A549 treated with dexamethasone at 1 μM for 4 hours (cell line): ENCODE results near the gene MRNIP. TPM values are rescaled to one million over a fixed set of nuclear protein-coding genes. Genes with fewer than 3 reads are reported as not detected.

Experiments used
- total RNA-seq: library from RNA; stranded (reverse); fragments of 200-300 nt; extraction: Qiagen RNA extraction; gene quantifications from 5 replicates; pipeline ENCODE4 v1.2.3, GENCODE V29; 2022

The MRNIP gene, protein sequence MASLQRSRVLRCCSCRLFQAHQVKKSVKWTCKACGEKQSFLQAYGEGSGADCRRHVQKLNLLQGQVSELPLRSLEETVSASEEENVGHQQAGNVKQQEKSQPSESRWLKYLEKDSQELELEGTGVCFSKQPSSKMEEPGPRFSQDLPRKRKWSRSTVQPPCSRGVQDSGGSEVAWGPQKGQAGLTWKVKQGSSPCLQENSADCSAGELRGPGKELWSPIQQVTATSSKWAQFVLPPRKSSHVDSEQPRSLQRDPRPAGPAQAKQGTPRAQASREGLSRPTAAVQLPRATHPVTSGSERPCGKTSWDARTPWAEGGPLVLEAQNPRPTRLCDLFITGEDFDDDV
- total RNA-seq = 13.8 to 22.5 TPM (median 18.9 TPM) in 5 replicates

DNA sequence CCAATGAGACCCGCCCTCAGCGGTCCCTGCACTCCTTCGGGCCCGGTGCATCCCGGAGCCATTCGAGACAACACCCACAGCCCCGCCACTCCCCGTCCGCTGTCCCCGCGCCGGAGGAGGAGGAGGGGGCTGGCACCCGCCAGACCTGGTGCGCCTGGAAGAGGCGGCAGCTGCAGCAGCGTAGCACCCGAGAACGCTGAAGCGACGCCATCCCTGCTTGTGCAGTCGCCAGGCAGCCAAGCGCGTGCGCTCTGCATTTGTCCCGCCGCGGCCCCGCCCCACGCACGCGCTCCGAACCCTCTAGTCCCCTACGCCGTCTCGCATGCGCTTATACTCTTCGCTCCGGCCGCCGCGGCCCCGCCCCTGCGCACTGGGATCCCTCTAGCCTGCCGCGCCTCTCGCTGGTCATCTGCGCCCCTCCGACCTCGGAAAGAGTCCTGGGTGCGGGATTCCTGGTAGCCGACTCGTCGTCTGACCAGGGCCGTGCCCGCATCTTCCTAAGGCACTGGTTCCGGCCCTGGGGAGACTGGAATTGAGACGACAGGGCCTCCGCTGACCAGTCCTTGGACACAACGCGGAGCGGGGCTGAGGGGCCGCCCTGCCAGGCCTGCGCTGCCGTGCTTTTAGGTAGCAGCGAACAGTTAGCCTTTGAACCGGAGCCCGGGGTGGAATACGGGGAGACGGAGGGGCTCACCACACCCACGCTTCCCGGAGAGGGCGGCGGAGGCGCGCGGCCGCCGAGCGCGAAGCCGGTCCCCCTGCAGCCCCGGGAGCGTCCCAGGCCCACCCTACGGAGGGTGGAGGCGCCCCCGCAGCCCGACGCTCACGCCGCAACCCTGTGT is at the start of gene MRNIP:
MRNIP (minus strand) TSS at position 232 of the 842 bp plus-strand sequence; CDS start at position 211, 21 bp downstream.

DNA sequence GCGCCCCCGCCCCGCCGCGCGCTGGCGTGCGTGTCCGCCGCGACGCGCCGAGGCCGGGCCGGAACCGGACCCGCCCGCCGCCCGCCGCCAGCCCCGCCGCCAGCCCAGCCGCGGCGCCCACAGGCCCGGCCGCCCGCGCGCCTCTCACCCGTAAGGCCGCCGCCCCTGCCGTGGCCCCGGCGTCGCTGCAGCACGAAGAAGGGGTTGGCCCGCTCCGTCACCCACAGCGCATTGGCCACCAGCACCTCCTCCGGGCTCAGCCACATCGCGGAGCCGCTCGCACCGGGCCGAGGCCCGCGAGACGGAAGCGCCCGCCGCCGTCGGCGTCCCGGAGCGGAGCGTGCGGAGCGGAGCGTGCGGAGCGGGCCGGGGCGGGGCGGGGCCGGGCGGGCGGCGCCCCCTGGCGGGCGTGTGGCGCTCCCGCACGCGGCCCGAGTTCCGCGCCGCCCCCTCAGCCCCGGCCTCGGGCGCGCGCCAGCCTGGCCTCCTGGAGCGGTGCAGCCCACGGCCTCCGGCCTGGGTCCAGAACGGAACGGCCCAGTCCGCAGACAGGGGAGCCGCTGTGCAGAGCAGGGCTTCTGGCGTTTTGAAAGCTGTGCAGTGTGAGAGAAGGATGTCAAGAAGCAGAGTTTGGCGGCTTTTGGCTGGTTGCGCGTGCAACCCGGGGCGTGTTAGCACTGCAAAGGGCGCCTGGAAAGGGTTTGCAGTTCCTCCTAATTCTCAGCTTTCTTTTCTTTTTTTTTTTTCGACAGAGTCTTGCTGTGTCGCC is 49.1 kb upstream of the MRNIP start, which contains the start of gene TBC1D9B:
TBC1D9B (minus strand) TSS at position 342 of the 769 bp plus-strand sequence; CDS start at position 266, 76 bp downstream.

DNA sequence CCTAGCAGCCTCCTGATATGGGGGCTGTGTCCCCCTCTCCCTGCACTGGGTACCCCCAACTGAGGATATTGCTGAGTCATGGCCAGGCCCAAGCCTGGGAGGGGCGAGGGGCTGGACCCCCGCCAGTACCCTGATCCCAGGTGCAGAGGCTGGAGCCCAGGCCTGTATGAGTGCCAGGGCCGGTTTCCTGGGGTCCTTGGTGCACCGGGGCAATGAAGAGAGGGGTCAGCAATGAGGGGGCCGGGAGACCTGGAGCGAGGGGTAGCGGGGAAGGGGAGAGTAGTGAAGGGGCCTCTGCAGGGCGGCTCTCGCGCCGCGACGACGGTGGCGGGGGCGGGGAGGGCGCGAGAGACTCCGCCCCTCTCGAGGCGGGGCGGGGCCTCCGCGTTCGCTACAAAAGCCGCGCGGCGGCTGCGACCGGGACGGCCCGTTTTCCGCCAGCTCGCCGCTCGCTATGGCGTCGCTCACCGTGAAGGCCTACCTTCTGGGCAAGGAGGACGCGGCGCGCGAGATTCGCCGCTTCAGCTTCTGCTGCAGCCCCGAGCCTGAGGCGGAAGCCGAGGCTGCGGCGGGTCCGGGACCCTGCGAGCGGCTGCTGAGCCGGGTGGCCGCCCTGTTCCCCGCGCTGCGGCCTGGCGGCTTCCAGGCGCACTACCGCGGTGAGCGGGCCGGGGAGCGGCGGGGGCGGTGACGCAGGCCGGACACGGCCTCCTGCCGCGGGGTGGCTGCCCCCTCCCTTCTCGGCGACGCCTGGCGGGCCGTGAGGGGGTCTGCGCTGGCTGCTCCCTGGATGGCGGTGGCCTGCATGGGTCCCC is 37.9 kb downstream of the MRNIP start, which contains the start of gene SQSTM1:
SQSTM1 (plus strand) TSS at position 423 of the 815 bp plus-strand sequence; CDS start at position 455, 32 bp downstream.

DNA sequence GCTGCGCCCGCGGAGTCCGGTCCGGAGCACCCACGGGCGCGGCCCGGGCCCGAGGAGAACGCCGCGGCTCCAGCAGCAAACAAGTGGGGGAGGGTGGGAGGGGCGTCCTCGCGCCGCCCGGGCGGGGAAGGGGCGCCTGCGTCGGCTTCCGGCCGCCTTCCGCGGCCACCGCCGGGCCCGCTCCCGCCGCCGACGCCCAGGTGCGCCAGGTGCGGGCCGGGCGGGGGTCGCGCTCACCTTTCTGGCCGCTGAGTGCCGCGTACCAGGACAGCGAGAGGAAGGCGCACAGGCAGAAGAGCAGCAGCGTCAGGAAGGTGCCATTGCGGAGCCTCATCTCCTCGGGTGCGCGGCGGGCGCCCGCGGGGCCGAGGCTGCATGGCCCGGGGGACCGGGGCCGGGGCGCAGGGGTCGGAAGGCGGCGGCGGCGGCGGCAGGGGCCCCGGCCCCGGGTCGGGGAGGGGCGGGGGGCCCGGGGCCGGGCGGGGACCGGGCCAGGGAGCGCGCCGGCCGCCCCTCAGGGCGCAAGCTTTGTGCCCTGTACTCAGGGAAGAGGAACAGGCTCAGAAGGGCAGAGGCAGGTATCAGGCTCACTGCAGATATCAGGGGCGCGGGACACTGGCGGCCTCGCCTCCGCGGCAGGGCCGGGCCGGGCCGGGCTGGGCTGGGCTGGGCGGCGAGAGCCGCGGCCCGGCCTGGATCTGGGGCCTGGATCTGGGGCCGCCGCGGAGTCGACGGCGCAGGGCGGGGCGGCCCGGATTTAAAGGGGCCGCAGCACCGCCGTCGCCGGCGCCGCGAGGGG is 52.2 kb downstream of the MRNIP start, which contains the start of gene MGAT4B:
MGAT4B (minus strand) TSS at position 617 of the 799 bp plus-strand sequence; CDS start at position 334, 283 bp downstream.

DNA sequence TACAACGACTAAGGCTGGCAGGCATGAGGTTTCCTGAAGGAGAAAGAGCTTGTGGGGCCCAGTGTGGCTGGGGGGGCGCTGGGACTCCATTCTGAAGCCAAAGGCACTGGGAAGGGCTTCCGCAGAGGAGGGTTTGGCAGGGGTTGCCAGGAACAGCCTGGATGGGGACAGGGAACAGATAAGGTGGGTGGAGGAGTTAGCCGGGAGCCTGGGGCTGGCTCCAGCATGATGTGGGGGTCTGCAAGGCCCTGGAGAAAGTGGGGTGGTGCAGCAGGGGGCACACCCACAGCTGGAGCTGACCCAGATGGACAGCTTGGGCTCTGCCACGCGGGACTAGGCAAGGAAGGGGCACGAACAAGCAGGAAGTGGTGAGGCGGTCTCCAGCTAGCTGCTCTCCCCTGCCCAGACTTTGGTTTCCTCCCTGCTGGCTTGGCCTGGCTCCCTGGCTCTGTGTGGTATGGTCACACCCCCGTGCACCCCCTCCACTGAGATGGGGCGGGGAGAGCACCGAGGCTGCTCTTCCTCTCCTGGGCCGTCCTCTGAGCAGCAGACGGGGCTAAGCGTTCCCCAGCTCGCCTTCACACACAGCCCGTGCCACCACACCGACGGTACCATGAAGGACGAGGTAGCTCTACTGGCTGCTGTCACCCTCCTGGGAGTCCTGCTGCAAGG is 65.0 kb downstream of the MRNIP start, which contains the start of gene LTC4S:
LTC4S (plus strand) TSS at position 519 of the 672 bp plus-strand sequence; CDS start at position 614, 95 bp downstream.

Other genes starting within 250 kb of the MRNIP start
- gene HNRNPH1, start 235.1 kb downstream of the MRNIP start, total RNA-seq = 468 to 530 TPM (median 521 TPM) in 5 replicates
- not detected in 5 replicates for gene CBY3, start 177.8 kb downstream of the MRNIP start, total RNA-seq
- gene CANX, start 159.8 kb downstream of the MRNIP start, total RNA-seq = 343 to 510 TPM (median 446 TPM) in 5 replicates
- 14.3 to 20.3 TPM (median 19.5 TPM) in 5 replicates for gene MAML1, start 126.0 kb downstream of the MRNIP start, total RNA-seq
- gene LTC4S, start 64.8 kb downstream of the MRNIP start, total RNA-seq = 0.18 to 0.27 TPM (median 0.21 TPM) in 4 of 5 replicates, not detected in the other
- 170 to 190 TPM (median 176 TPM) in 5 replicates for gene MGAT4B, start 52.0 kb downstream of the MRNIP start, total RNA-seq
- 684 to 1,014 TPM (median 753 TPM) in 5 replicates for gene SQSTM1, start 37.9 kb downstream of the MRNIP start, total RNA-seq
- gene TBC1D9B, start 49.1 kb upstream of the MRNIP start, total RNA-seq = 48.7 to 76.3 TPM (median 66.5 TPM) in 5 replicates
- 35.9 to 44.9 TPM (median 42.7 TPM) in 5 replicates for gene RNF130, start 212.9 kb upstream of the MRNIP start, total RNA-seq